Memory B cell (primary cell): ENCODE data around the gene RNASE8.

Experiments
- ATAC-seq: fragments of 150-1000 bp; cut with Tn5 transposase; 2 replicates; pipeline ENCODE4 v1.10.0; 2021; ENCODE audit warnings: low read depth, mild to moderate bottlenecking, moderate library complexity
- DNase-seq, 2 donors: peaks; one replicate each; pipeline ENCODE4 v3.0.0; 2022; ENCODE audit warnings: low spot score in 2 of 2
- H3K27ac Mint-ChIP-seq: one replicate; pipeline ENCODE4 v1.8.0; 2022; ENCODE audit warnings: mild to moderate bottlenecking, moderate library complexity, mixed read lengths
- H3K27me3 Mint-ChIP-seq: one replicate; pipeline ENCODE4 v1.8.0; 2022; ENCODE audit warnings: mixed read lengths
- H3K36me3 Mint-ChIP-seq: one replicate; pipeline ENCODE4 v1.8.0; 2022; ENCODE audit warnings: mild to moderate bottlenecking, mixed read lengths
- H3K4me1 Mint-ChIP-seq: one replicate; pipeline ENCODE4 v1.8.0; 2022; ENCODE audit warnings: mixed read lengths
- H3K4me3 Mint-ChIP-seq: one replicate; pipeline ENCODE4 v1.8.0; 2022; ENCODE audit warnings: mild to moderate bottlenecking, moderate library complexity, mixed read lengths
- H3K9me3 Mint-ChIP-seq: one replicate; pipeline ENCODE4 v1.8.0; 2022; ENCODE audit warnings: mixed read lengths

The RNASE8 gene

DNA sequence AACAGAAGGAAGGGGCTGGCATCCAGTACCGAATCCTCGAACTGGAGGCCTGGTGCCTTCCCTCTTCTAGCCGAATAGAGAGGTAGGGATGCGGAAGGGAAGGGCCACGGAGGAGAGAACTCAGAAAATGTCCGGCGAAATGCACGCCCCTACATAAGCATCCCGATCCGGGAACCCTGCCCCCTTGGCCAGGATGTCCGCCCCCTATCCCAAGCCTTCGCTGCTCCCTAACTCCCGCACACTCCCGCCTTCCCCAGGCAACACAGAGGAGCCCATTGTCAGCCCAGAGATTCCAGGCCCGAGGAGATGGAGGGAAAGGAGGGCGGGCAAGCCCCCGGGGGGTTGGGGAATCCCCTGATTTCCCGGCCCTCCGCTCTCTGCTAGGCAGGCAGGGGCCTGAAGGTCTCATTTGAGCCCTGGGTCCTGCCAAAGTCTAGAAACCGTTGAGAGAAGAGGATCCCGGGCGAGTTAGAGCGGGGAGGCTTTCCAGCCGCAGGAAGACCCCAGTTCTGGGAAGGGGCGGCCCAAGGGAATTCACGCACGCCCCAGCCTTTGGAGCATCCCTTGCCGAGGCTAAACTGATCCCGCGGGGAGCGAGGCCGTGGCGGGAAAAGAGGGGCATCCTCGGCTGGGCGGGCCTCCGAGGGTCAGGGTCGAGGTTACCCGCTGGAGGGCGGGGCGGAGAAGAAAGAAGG, 11.9 kb downstream of the RNASE8 start:
- Mint-ChIP-seq H3K4me1 (peaks cover 40% of the 10 kb centered on the region), H3K4me3 (peak overlapping the region; percentile 87), H3K9me3 (no peaks in the 10 kb centered on the region), H3K27me3 (peaks cover 25% of the 10 kb centered on the region), H3K27ac (peak overlapping the region; percentile 81), H3K36me3 (no peaks in the 10 kb centered on the region)
- ATAC-seq (no peak), DNase-seq (peak; percentile 20 to 36)

DNA sequence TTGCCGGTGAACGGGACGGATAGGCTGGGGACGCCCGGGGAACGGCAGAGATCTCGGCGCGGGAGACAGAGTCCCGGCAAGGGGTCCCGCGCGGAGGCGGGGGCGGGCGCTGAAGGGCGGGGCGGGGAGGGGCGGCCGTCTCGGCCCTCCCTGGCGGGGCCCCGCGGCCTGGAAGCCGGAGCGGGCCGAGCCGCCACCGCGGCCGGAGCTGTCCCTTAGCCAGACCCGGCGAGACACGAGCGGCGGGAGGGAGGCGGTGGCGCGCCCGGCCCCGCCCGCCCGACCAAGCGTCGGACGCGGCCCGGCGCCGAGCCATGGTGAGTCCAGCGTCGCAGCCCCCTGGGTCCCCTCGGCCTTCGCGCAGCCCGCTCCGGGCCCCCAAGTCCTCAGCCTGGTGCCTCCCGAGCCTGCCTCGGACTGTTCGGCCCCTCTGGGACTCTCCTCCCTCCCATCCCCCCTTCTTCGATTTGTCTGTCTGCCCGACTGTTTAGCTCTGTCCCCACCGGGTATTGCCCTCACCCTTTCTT, 12.5 kb downstream of the RNASE8 start, which contains the start of gene ARHGEF40:
Gene ARHGEF40 (plus strand): TSS at position 222 of the 527 bp plus-strand sequence. CDS start 93 bp downstream, at position 315.
- DNase-seq (no peak), ATAC-seq (peak; percentile 7)
- H3K4me1 Mint-ChIP-seq, result peaks cover 40% of the 10 kb centered on the region
- peak within 1 kb of the TSS; percentile 81 for H3K27ac Mint-ChIP-seq
- H3K36me3 Mint-ChIP-seq, result no peaks in the 10 kb centered on the region
- no peaks in the 10 kb centered on the region for H3K9me3 Mint-ChIP-seq
- H3K27me3 Mint-ChIP-seq, result peaks cover 24% of the 10 kb centered on the region
- H3K4me3 Mint-ChIP-seq, result peak within 1 kb of the TSS; percentile 89

DNA sequence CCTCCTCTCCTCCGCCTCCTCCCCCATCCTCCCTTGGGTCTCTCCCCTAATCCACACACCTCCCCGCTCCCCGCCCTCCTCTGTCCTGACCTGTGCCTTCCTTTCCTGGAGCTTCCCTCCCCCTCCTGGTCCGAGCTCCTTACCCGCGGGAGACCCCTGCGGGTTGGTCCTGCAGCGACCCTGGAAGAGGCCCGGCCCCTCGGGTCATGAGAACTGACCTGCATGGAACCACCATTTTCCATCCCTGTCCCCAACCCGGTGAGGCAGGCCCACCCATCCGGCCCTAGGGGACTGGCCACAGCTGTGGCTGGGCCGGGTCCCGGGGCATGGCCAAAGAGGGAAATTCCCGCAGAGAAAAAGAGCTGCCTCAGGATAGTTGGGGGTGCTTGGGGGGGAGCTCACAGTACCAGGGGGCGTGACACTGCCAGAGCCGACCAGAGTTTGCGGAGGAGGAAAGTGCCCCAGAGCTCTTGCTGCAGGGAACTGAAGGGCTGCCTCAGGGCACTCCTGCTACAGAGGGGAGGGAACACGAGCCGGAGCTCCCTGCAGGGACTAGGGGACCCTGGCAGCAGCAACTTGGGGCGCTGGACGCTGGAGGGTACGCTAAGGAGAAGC, 13.1 kb downstream of the RNASE8 start:
- Mint-ChIP-seq H3K27me3 (peaks cover 22% of the 10 kb centered on the region), H3K27ac (peak overlapping the region; percentile 17), H3K9me3 (no peaks in the 10 kb centered on the region), H3K36me3 (no peaks in the 10 kb centered on the region), H3K4me1 (peaks cover 40% of the 10 kb centered on the region), H3K4me3 (peak overlapping the region; percentile 89)
- DNase-seq (peak; percentile 11 to 27), ATAC-seq (peak; percentile 28)

GRCh38 chr14:21071225-21072030, 13.8 kb downstream of the RNASE8 start:
- H3K27ac Mint-ChIP-seq, result peak overlapping the region; percentile 17
- H3K4me3 Mint-ChIP-seq, result peak overlapping the region; percentile 89
- no peaks in the 10 kb centered on the region for H3K9me3 Mint-ChIP-seq
- ATAC-seq, result peak; percentile 57
- DNase-seq, result peak; percentile 28 to 56
- H3K27me3 Mint-ChIP-seq, result peaks cover 22% of the 10 kb centered on the region
- H3K36me3 Mint-ChIP-seq, result no peaks in the 10 kb centered on the region
- H3K4me1 Mint-ChIP-seq, result peaks cover 40% of the 10 kb centered on the region

GRCh38 chr14:21072031-21072473, 14.4 kb downstream of the RNASE8 start:
- DNase-seq, result no peak

DNA sequence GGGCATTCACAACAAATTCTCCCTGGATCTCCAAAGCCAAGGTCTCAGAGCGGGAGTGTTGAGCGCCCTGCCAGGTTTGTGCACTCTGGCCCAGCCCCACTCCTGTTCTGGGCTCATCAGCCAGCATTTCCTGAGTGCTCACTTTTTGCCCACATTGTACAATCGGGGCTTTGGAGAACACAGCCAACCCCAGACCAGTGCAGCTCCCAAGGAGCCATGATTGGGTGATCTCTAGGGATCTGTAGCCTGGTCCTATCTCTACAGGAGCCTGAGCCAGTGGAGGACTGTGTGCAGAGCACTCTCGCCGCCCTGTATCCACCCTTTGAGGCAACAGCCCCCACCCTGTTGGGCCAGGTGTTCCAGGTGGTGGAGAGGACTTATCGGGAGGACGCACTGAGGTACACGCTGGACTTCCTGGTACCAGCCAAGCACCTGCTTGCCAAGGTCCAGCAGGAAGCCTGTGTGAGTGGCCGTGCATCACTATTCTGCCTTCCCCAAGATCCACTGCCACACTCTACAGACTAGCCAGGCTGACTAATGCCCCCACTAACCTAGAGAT, 15.2 kb downstream of the RNASE8 start:
- peaks cover 40% of the 10 kb centered on the region for H3K4me1 Mint-ChIP-seq
- DNase-seq (no peak), ATAC-seq (no peak)
- H3K36me3 Mint-ChIP-seq, result no peaks in the 10 kb centered on the region
- no peaks in the 10 kb centered on the region for H3K9me3 Mint-ChIP-seq
- H3K27ac Mint-ChIP-seq, result no peak overlapping the region
- H3K27me3 Mint-ChIP-seq, result peaks cover 22% of the 10 kb centered on the region
- no peak overlapping the region for H3K4me3 Mint-ChIP-seq

More at GRCh38 chr14:21072031-21072473, 14.4 kb downstream of the RNASE8 start:
- H3K9me3 Mint-ChIP-seq, result no peaks in the 10 kb centered on the region
- H3K27ac Mint-ChIP-seq, result no peak overlapping the region
- no peaks in the 10 kb centered on the region for H3K36me3 Mint-ChIP-seq
- peaks cover 22% of the 10 kb centered on the region for H3K27me3 Mint-ChIP-seq
- peak overlapping the region; percentile 89 for H3K4me3 Mint-ChIP-seq
- ATAC-seq, result no peak
- H3K4me1 Mint-ChIP-seq, result peaks cover 40% of the 10 kb centered on the region

DNA sequence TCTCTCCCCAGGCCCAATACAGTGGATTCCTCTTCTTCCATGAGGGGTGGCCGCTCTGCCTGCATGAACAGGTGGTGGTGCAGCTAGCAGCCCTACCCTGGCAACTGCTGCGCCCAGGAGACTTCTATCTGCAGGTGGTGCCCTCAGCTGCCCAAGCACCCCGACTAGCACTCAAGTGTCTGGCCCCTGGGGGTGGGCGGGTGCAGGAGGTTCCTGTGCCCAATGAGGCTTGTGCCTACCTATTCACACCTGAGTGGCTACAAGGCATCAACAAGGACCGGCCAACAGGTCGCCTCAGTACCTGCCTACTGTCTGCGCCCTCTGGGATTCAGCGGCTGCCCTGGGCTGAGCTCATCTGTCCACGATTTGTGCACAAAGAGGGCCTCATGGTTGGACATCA, 16.3 kb downstream of the RNASE8 start:
- Mint-ChIP-seq H3K27me3 (peaks cover 19% of the 10 kb centered on the region), H3K4me1 (peaks cover 33% of the 10 kb centered on the region), H3K4me3 (no peak overlapping the region), H3K9me3 (no peaks in the 10 kb centered on the region), H3K27ac (no peak overlapping the region), H3K36me3 (no peaks in the 10 kb centered on the region)
- DNase-seq, result no peak
- no peak for ATAC-seq

- ATAC-seq, result no peak
- no peak overlapping the region for H3K4me3 Mint-ChIP-seq
- H3K27ac Mint-ChIP-seq, result no peak overlapping the region
- no peaks in the 10 kb centered on the region for H3K9me3 Mint-ChIP-seq
- no peak for DNase-seq
- H3K27me3 Mint-ChIP-seq, result peaks cover 14% of the 10 kb centered on the region
- H3K4me1 Mint-ChIP-seq, result peaks cover 26% of the 10 kb centered on the region
- H3K36me3 Mint-ChIP-seq, result no peaks in the 10 kb centered on the region
Measured at GRCh38 chr14:21074398-21075272, 17.0 kb downstream of the RNASE8 start.

- Mint-ChIP-seq H3K4me1 (peaks cover 17% of the 10 kb centered on the region), H3K36me3 (no peaks in the 10 kb centered on the region), H3K9me3 (no peaks in the 10 kb centered on the region), H3K27me3 (peaks cover 15% of the 10 kb centered on the region), H3K27ac (no peak overlapping the region), H3K4me3 (no peak overlapping the region)
- no peak for ATAC-seq
- DNase-seq, result no peak
Measured at GRCh38 chr14:21075719-21076437, 18.3 kb downstream of the RNASE8 start.

GRCh38 chr14:21077672-21078071, 20.1 kb downstream of the RNASE8 start:
- Mint-ChIP-seq H3K27ac (no peak overlapping the region), H3K9me3 (no peaks in the 10 kb centered on the region), H3K4me1 (peaks cover 4% of the 10 kb centered on the region), H3K4me3 (no peak overlapping the region), H3K27me3 (peaks cover 21% of the 10 kb centered on the region), H3K36me3 (no peaks in the 10 kb centered on the region)
- ATAC-seq, result no peak
- no peak for DNase-seq

GRCh38 chr14:21078287-21078686, 20.7 kb downstream of the RNASE8 start:
- peaks cover 2% of the 10 kb centered on the region for H3K4me1 Mint-ChIP-seq
- H3K9me3 Mint-ChIP-seq, result no peaks in the 10 kb centered on the region
- H3K4me3 Mint-ChIP-seq, result no peak overlapping the region
- no peak overlapping the region for H3K27ac Mint-ChIP-seq
- DNase-seq (no peak), ATAC-seq (no peak)
- peaks cover 19% of the 10 kb centered on the region for H3K27me3 Mint-ChIP-seq
- no peaks in the 10 kb centered on the region for H3K36me3 Mint-ChIP-seq

DNA sequence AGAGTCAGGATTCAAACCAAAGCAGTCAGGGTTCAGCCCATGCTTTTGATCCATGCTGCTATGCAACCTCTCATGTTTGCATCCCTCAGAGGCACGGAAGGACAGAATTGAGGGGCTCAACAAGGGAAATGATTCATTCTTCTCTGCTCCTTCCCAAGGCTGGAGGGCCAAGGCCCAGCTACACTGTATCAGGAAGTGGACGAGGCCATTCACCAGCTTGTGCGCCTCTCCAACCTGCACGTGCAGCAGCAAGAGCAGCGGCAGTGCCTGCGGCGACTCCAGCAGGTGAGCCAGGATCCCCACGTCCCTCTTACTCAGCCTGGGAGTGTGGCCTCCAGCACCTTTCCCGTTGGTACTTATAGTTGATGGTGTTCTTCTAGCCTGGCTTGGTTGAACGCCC, 21.1 kb downstream of the RNASE8 start:
- H3K27me3 Mint-ChIP-seq, result peaks cover 14% of the 10 kb centered on the region
- DNase-seq (no peak), ATAC-seq (no peak)
- no peak overlapping the region for H3K4me3 Mint-ChIP-seq
- H3K9me3 Mint-ChIP-seq, result no peaks in the 10 kb centered on the region
- H3K27ac Mint-ChIP-seq, result no peak overlapping the region
- H3K4me1 Mint-ChIP-seq, result no peaks in the 10 kb centered on the region
- H3K36me3 Mint-ChIP-seq, result no peaks in the 10 kb centered on the region
